Spleen (tissue), 7 donors: ENCODE results near the gene SLC4A8.

Experiments used
- CTCF ChIP-seq, 11 experiments: fragments of 200-600 bp in 7 of 11; fragments of 450-650 bp in 4 of 11; sonication (generic) in 4 of 11; IDR thresholded peaks in 8 of 11; conservative IDR thresholded peaks in 3 of 11; 1 replicate in 7 of 11; 2 replicates in 4 of 11; pipeline versions ENCODE4 v1.4.0 to v1.8.0; 2016 to 2021; ENCODE audit warnings: antibody characterized with exemption in 11 of 11, inconsistent platforms in 4 of 11, mild to moderate bottlenecking in 1 of 11
- POLR2A ChIP-seq, 3 donors: fragments of 450-650 bp; IDR thresholded peaks; one replicate each; pipeline ENCODE4 v1.5.1; 2017; ENCODE audit warnings: antibody characterized with exemption in 3 of 3, mild to moderate bottlenecking in 1 of 3
- POLR2AphosphoS5 ChIP-seq, 3 donors: sonication (generic); formaldehyde crosslinking; IDR thresholded peaks; one replicate each; pipeline ENCODE4 v1.5.1; 2017; ENCODE audit warnings: antibody characterized with exemption in 3 of 3
- donor health status: DM: no; HTN: no; CAD: no; lungs with moderate emphysema.
- donor health status: DM: no; HTN: no; CAD: no.
- donor health status: DM: no; HTN: no; CAD: no.

GRCh38 chr12:51475543-51475942, 50.9 kb downstream of the SLC4A8 start:
- TF ChIP-seq CTCF (IDR thresholded peaks at IDR 0.05 in 8 of 11, conservative IDR thresholded peaks at IDR 0.05 in 3 of 11) (no peak), POLR2A (IDR thresholded peaks at IDR 0.05) (no peak), POLR2AphosphoS5 (IDR thresholded peaks at IDR 0.05) (no peak)
